GM21737 (cell line): Measurements from ENCODE around the gene TACC2.
"Not testable (repeated sequence)": the region's sequence is repeated elsewhere in the genome, so short reads cannot be mapped to it uniquely, and the experiment has no call there.

Source experiments
- ATAC-seq: cut with Tn5 transposase; IDR thresholded peaks from one replicate; pipeline ENCODE4 v1.9.1; 2021; ENCODE audit warnings: mild to moderate bottlenecking, moderate library complexity; ENCODE audit not compliant: unreplicated experiment

Gene TACC2

DNA sequence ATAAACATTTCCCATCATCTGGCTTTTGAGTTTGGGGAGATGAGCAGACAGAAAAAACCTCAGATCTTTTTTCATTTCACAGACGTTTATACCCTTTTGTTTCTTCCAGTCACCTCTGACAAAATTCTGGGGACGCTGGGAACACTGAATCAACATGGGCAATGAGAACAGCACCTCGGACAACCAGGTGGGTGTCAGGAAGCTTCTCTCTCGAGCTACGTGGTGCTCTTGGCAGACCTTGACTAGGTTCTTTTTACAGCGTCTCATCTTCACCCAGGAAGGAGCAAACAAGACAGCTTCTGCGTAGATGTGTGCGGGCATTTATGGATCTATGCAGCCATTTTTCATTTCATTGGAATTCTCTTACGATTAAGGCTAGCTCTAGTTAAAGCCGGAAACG lies 32.9 kb downstream of the TACC2 start:
- ATAC-seq: no peak

- ATAC-seq: no peak
These were observed 33.3 kb downstream of the TACC2 start for GRCh38 chr10:122022276-122022675.

GRCh38 chr10:122023257-122023656 lies 34.3 kb downstream of the TACC2 start:
- ATAC-seq: not testable (repeated sequence)

DNA sequence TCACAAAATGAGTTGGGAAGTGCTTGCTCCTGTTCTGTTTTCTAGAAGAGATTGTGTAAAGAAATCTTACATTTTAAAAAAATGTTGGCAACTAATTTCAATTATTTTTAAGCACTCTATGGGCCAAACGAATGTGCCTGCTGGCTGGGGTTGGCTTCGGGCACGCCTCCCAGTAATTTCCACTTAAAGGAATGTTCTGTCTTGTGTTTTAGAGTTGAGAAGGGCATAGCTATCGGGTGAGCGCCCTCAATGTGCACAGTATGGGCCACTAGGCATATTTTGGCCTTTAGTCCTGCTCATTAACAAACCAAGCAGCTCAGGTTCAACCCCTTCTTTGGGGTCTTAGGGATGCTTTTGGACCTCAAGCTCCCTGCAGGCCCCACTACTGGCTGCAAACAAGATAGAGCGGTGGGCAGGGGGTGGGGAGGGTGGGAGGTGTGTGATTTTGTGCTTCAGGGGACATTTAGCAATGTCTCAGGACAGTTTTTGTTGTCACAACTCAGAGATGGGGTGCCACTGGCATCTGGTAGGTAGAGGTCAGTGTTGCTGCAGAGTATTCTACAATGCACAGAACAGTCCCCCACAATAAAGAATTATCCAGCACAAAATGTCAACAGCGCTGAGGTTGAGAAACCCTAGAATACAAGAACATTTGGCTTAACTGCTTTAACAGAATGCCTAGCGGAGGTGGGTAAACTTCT lies 40.7 kb downstream of the TACC2 start:
- no peak for ATAC-seq

- no peak for ATAC-seq
These were observed 41.2 kb downstream of the TACC2 start for GRCh38 chr10:122030200-122030552.

GRCh38 chr10:122033224-122033926 lies 44.4 kb downstream of the TACC2 start:
- no peak for ATAC-seq

DNA sequence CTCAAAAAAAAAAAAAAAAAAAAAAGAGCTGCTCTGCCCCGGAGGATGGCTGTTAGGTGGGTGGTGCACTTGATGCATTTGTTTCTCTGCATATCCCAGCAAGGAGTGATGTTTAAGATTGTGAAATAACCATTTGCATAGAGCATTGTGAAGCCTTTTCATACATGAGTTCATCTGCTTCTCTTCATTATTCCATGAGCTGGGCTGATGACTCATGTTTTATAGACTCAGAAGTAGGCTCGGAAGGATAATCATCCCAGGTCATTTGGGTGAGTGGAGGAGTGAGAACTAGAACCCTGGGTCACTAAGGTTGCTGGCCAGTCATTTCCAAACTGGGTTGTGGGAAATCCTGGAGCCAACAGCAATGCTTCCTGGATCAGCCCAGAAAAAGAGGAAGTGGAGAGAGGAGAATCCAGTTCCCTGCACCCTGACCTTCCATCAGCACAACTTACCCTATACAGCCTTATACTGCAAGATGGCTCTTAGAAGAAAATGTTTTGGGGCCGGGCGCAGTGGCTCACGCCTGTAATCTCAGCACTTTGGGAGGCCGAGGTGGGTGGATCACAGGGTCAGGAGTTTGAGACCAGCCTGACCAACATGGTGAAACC lies 45.3 kb downstream of the TACC2 start:
- ATAC-seq: no peak

DNA sequence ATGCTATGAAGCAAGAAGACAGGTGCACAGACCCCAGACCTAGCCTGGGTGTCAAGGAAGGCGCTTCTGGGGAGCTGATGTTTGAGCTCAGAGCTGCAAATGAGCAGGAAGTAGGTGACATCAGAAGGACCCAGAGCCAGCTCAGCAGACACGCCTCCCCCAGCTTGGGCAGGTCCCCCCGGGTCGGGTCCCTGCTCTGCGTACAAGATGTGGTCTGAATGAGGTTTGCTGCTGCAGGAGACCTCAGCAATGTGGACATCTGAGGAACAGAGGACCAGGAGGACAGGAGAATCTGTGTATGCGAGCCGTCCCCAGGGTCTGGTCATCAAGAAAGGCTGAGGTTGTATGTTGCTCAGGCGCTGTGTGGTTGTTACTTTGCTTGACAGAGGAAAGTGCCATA lies 51.8 kb downstream of the TACC2 start:
- no peak for ATAC-seq

DNA sequence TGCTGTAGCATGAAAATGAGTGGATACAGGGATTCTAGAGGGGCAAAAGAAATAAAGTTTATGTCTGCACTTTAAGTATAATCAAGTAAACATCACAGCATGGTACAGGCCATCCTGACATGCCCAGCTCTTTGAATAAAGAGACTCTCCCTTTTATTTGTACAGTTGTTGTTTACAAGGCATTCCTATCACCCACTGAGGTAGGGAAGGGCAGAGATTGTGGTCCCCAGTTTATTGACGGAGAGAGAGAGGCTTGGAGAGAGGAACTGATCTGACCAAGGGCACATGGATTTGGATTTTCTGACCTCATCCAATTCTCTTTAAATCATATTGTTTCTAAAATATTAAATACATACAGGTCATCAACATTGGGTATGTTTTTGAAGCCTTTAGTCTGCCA lies 53.9 kb downstream of the TACC2 start:
- no peak for ATAC-seq

DNA sequence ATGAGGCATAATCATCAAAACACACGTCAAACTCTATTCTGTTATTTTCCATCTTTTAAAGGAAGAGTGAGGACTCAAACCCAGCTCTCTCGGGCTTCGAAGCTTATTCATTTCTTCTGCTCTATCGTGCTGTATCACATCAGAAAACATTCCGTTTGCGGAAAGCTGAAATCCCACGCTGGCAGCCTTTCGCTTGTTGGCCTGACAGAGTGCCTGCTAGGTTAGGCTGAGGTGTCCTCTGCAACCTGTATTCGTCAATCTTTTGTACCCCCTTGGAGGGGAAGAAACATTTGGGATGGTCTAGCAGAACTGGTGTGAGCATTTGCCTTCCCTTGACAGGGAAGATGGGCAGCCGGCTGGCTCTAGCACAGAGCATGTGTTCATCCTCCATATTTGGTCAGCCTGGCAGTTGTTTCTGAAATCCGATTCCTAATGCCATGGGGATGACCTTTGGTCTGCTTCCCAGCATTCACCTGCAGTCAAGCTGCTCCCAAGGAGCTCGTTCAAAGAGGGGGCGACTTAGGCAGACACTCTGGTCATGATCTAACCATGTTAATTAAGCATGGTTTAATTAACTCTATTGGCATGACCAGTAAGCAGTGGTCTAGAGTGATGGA lies 55.2 kb downstream of the TACC2 start:
- no peak for ATAC-seq

- ATAC-seq: no peak
These were observed 55.8 kb downstream of the TACC2 start for GRCh38 chr10:122044713-122045112.

DNA sequence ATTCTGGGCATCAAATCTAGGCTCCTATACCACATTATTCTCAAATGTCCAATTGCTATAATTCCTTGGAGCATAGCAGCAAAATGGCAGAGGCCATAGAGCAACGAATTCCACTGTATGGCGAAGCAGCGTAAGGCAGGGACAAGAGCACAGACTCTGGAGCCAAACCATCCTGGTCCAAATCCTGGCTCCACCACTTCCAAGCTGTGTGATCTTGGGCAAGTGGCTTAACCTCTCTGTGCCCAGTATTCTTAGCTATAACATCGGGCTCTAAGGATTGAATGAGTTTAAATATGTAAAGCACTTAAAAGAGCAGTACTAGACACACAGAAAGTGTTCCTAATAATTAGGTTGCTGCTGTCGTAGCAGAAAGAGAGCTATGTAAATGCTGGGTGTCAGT lies 56.2 kb downstream of the TACC2 start:
- ATAC-seq: no peak

- ATAC-seq: no peak
These were observed 58.6 kb downstream of the TACC2 start for GRCh38 chr10:122047560-122047959.

DNA sequence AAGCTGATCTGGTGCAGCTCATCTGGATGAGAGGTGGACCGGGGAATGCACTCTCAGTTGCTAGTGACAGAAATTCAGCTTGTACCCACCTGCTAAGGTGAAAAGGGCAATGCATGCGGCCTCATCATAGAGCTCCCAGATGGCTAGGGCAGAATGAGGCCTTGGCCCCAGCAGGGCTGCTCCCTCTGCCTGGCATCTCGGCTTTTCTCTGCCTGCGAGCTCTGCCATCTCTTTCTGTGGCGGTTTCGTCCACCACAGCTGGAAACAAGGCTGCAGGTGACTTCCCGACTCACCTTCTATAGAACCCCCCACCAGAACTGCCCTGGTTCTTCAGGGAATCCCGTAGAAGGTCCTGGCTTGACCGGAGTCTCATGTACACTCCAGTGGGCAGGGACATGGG lies 60.1 kb downstream of the TACC2 start:
- no peak for ATAC-seq

DNA sequence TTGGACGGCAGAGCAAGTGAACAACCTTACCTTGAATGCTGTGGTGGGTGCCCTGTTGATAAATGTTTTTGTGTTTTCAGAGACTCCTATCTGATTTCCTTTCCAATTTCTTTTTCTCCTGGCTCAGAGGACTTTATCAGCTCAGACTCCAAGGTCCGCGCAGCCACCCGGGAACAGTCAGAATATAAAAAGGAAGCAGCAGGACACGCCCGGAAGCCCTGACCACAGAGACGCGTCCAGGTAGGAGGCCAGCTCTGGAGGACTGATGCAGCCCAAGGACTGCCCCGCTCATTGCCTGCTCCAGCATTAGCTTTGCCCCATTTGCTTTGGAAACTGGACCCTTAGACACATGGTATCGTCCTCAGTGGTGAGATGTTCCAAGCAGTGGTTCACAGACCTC lies 61.3 kb downstream of the TACC2 start:
- ATAC-seq: no peak

GRCh38 chr10:122050811-122051210 lies 61.8 kb downstream of the TACC2 start:
- no peak for ATAC-seq

- ATAC-seq: no peak
These were observed 62.8 kb downstream of the TACC2 start for GRCh38 chr10:122051609-122052385.

GRCh38 chr10:122052701-122053100 lies 63.7 kb downstream of the TACC2 start:
- no peak for ATAC-seq

- no peak for ATAC-seq
These were observed 64.4 kb downstream of the TACC2 start for GRCh38 chr10:122053314-122053713.

- no peak for ATAC-seq
These were observed 65.4 kb downstream of the TACC2 start for GRCh38 chr10:122054048-122055025.
